Caco-2 (cell line): ENCODE measurements around the gene MGAT5B. TPM values are rescaled to one million over a fixed set of nuclear protein-coding genes. Genes with fewer than 3 reads are reported as not detected.

Source experiments
- BruUV-seq: library from RNA; stranded (reverse); fragments of 400-500 nt; replicated peaks from 2 replicates; lab custom pipeline; 2021; lab: Mats Ljungman, UMichigan
- CTCF ChIA-PET: fragments of 300-600 bp; sonication (Branson Sonifier 250); formaldehyde crosslinking; loops from one replicate; lab custom pipeline; 2022; ENCODE audit warnings: antibody characterized with exemption; lab: Charles Lee
- POLR2A ChIA-PET: fragments of 300-600 bp; sonication (Branson Sonifier 250); formaldehyde crosslinking; loops from one replicate; lab custom pipeline; 2022; ENCODE audit warnings: antibody characterized with exemption; lab: Charles Lee
- DNase-seq, 2 experiments: peaks; one replicate each; pipeline versions ENCODE4 v3.0.0 to v3.0.0-alpha.2; 2020 to 2022
- H3K27me3 ChIP-seq: replicated peaks from 2 replicates; pipeline ENCODE4 v1.6.0; 2011; ENCODE audit warnings: low read length; ENCODE audit not compliant: control insufficient read depth, insufficient read depth
- H3K36me3 ChIP-seq: 2 replicates; pipeline ENCODE4 v1.5.1; 2011; ENCODE audit warnings: low read length; ENCODE audit not compliant: control insufficient read depth, insufficient read depth
- H3K4me1 ChIP-seq: fragments of 250-450 bp; sonication (Bioruptor Pico); 2 replicates; pipeline ENCODE4 v1.5.1; 2020; ENCODE audit warnings: mild to moderate bottlenecking
- H3K4me3 ChIP-seq: 2 replicates; pipeline ENCODE4 v1.5.1; 2011; ENCODE audit warnings: low read depth, mild to moderate bottlenecking, control low read depth, low read length
- H3K9me3 ChIP-seq: fragments of 250-450 bp; sonication (Bioruptor Pico); 2 replicates; pipeline ENCODE4 v1.5.1; 2020; ENCODE audit warnings: mild to moderate bottlenecking, moderate library complexity
- H3K27ac Mint-ChIP-seq: one replicate; pipeline ENCODE4 v1.8.0; 2022; ENCODE audit warnings: mixed read lengths; ENCODE audit not compliant: unreplicated experiment
- H3K27me3 Mint-ChIP-seq: one replicate; pipeline ENCODE4 v1.8.0; 2022; ENCODE audit warnings: mixed read lengths; ENCODE audit not compliant: insufficient read depth, unreplicated experiment
- H3K36me3 Mint-ChIP-seq: one replicate; pipeline ENCODE4 v1.8.0; 2022; ENCODE audit warnings: mild to moderate bottlenecking, mixed read lengths; ENCODE audit not compliant: insufficient read depth, unreplicated experiment
- H3K4me1 Mint-ChIP-seq: one replicate; pipeline ENCODE4 v1.8.0; 2022; ENCODE audit warnings: low read depth, mixed read lengths; ENCODE audit not compliant: unreplicated experiment
- H3K4me3 Mint-ChIP-seq: one replicate; pipeline ENCODE4 v1.8.0; 2022; ENCODE audit warnings: mild to moderate bottlenecking, moderate library complexity, mixed read lengths; ENCODE audit not compliant: unreplicated experiment
- H3K9me3 Mint-ChIP-seq: one replicate; pipeline ENCODE4 v1.8.0; 2022; ENCODE audit warnings: mixed read lengths; ENCODE audit not compliant: unreplicated experiment
- CTCF ChIP-seq, 2 experiments: fragments of 200-600 bp in 1 of 2; IDR thresholded peaks; 1 replicate in 1 of 2; 2 replicates in 1 of 2; pipeline versions ENCODE4 v1.5.1 to v1.8.0; 2011 to 2022; ENCODE audit warnings: antibody characterized with exemption in 1 of 2, control low read depth in 1 of 2, inconsistent platforms in 1 of 2, low read depth in 1 of 2, low read length in 1 of 2, mild to moderate bottlenecking in 1 of 2, moderate library complexity in 1 of 2; ENCODE audit not compliant: insufficient read depth in 1 of 2, severe bottlenecking in 1 of 2, unreplicated experiment in 1 of 2
- intact Hi-C: fragments of 100-400 bp; cut with micrococcal nuclease; formaldehyde crosslinking; loops from one replicate; pipeline ENCODE4 v1.10.0; 2022; ENCODE audit not compliant: unreplicated experiment
- total RNA-seq: library from RNA; stranded (reverse); gene quantifications from 2 replicates; pipeline ENCODE4 v1.2.3, GENCODE V29; 2022

Gene MGAT5B
- total RNA-seq, 1 experiment from 2014 or later, result 9.1 TPM

GRCh38 chr17:76866203-76866602 is 2.0 kb upstream of the MGAT5B start:
- TF ChIP-seq CTCF (IDR thresholded peaks at IDR 0.05; ENCODE audit: insufficient read depth in 1 of 2, low read depth in 1 of 2, low read length in 1 of 2, severe bottlenecking in 1 of 2, unreplicated experiment in 1 of 2), result no peak
- intact Hi-C loops, result no loop called here
- H3K36me3 Mint-ChIP-seq, result peaks cover 6% of the 10 kb centered on the region

GRCh38 chr17:76866774-76867577 is 1.2 kb upstream of the MGAT5B start:
- Histone ChIP-seq H3K9me3 (no peaks in the 10 kb centered on the region), H3K4me3 (no peak overlapping the region), H3K27me3 (no peaks in the 10 kb centered on the region), H3K4me1 (peaks cover 17% of the 10 kb centered on the region; the same call in 1 of the 2 replicates), H3K36me3 (no peaks in the 10 kb centered on the region)
- Mint-ChIP-seq H3K27me3 (no peaks in the 10 kb centered on the region), H3K4me3 (peak overlapping the region; percentile 62), H3K27ac (no peak overlapping the region), H3K9me3 (no peaks in the 10 kb centered on the region), H3K4me1 (peaks cover 13% of the 10 kb centered on the region), H3K36me3 (peaks cover 6% of the 10 kb centered on the region)
- BruUV-seq, result no TSS peak
- ChIA-PET POLR2A (interaction anchor here (0.7 kb wide), 1 partner anchor 70 kb away, joined by 3 read pairs; no protein-coding TSS in a partner anchor), CTCF (interaction anchor here (0.6 to 2.7 kb wide), 10 partner anchors 26 to 229 kb away, joined by 3 to 39 read pairs (median 4); no protein-coding TSS in a partner anchor)
- no peak for TF ChIP-seq CTCF (IDR thresholded peaks at IDR 0.05; ENCODE audit: insufficient read depth in 1 of 2, low read depth in 1 of 2, low read length in 1 of 2, severe bottlenecking in 1 of 2, unreplicated experiment in 1 of 2)
- intact Hi-C loops, result no loop called here
- no peak for DNase-seq

More at GRCh38 chr17:76866203-76866602, 2.0 kb upstream of the MGAT5B start:
- peaks cover 17% of the 10 kb centered on the region; the same call in 1 of the 2 replicates for H3K4me1 ChIP-seq
- Mint-ChIP-seq H3K4me3 (no peak overlapping the region), H3K27me3 (no peaks in the 10 kb centered on the region), H3K4me1 (peaks cover 13% of the 10 kb centered on the region), H3K27ac (no peak overlapping the region), H3K9me3 (no peaks in the 10 kb centered on the region)
- CTCF ChIA-PET, result interaction anchor here (2.7 kb wide), 1 partner anchor 191 kb away, joined by 11 read pairs; no protein-coding TSS in a partner anchor
- no peak overlapping the region for H3K4me3 ChIP-seq
- peak in 1 of 2 experiments; percentile 43 for DNase-seq
- BruUV-seq, result no TSS peak
- H3K27me3 ChIP-seq, result no peaks in the 10 kb centered on the region
- H3K9me3 ChIP-seq, result no peaks in the 10 kb centered on the region
- no peaks in the 10 kb centered on the region for H3K36me3 ChIP-seq
- POLR2A ChIA-PET, result interaction anchor here (0.7 kb wide), 1 partner anchor 71 kb away, joined by 3 read pairs; no protein-coding TSS in a partner anchor

GRCh38 chr17:76867578-76868175 is 527 bp upstream of the MGAT5B start:
- no peaks in the 10 kb centered on the region for H3K9me3 ChIP-seq
- peaks cover 17% of the 10 kb centered on the region; the same call in 1 of the 2 replicates for H3K4me1 ChIP-seq
- H3K27me3 ChIP-seq, result no peaks in the 10 kb centered on the region
- intact Hi-C loops, result loop anchor here (1.0 to 2.0 kb wide), 3 partner anchors 135 to 200 kb away; no protein-coding TSS in a partner anchor
- Mint-ChIP-seq H3K9me3 (no peaks in the 10 kb centered on the region), H3K4me1 (peaks cover 13% of the 10 kb centered on the region), H3K27me3 (no peaks in the 10 kb centered on the region), H3K27ac (no peak overlapping the region), H3K4me3 (peak overlapping the region; percentile 62), H3K36me3 (peaks cover 6% of the 10 kb centered on the region)
- H3K36me3 ChIP-seq, result no peaks in the 10 kb centered on the region
- H3K4me3 ChIP-seq, result no peak overlapping the region
- ChIA-PET POLR2A (no interaction called here), CTCF (interaction anchor here (0.5 to 2.3 kb wide), 19 partner anchors 9 to 338 kb away, joined by 3 to 39 read pairs (median 4); no protein-coding TSS in a partner anchor)
- BruUV-seq, result no TSS peak
- no peak for DNase-seq
- TF ChIP-seq CTCF (IDR thresholded peaks at IDR 0.05; ENCODE audit: insufficient read depth in 1 of 2, low read depth in 1 of 2, low read length in 1 of 2, severe bottlenecking in 1 of 2, unreplicated experiment in 1 of 2), result no peak
